HG03460 (cell line): Measurements from ENCODE around the gene STX19.
"Not testable (repeated sequence)": the region's sequence is repeated elsewhere in the genome, so short reads cannot be mapped to it uniquely, and the experiment has no call there.

Experiments used
- ATAC-seq: cut with Tn5 transposase; IDR thresholded peaks from one replicate; pipeline ENCODE4 v1.9.1; 2021; ENCODE audit not compliant: unreplicated experiment

The STX19 gene

DNA sequence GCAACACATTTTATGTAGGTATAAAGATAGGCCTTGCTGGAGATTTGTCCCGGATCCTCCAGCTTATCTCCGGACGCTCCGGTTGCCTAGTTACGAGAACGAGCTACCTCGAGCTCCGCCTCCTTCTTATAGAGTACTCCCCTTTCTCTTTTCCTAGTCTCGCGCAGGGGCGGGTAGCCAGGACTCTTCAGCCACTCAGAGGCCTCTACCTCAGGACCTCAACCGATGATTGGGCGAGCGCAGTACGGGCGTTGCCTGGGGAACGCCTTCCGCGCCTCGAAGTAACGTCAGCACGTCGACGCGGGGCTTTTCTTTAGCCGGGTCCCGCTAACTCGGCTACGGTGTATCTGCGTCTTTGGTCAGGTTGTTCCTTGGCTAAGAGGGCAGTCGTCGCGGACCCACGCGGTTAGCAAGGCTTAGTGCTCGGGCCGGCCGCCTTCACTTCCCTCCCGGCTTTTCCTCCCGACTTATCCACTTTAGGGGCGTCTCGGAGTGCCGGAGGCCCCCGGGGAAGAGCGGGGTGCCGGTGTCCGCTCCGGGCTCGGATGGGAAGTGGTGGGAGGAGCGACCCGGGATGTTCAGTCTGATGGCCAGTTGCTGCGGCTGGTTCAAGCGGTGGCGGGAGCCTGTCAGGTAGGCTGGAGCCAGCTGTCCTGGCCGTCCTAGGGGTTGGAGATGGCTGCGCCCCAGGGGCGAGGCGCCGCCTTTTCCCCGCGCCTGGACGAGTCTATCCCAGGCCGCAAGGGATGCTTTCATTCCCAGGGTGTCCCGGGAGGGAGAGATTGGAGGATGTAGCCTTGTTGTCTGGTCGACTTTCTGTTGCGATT is 48.3 kb downstream of the STX19 start, which contains the start of gene ARL13B:
TSS of gene ARL13B (plus strand) at position 306 of the 827 bp plus-strand sequence. CDS start at position 575, 269 bp downstream.
- ATAC-seq, result peak; percentile 100

- peak; percentile 85 for ATAC-seq
These were observed 55.0 kb downstream of the STX19 start, which contains the start of gene PROS1 for GRCh38 chr3:93973131-93974126. Gene PROS1 (minus strand): TSS chr3:93973896. CDS start chr3:93973749, 147 bp downstream.

- no peak for ATAC-seq
These were observed 58.4 kb downstream of the STX19 start for GRCh38 chr3:93969997-93970396.

GRCh38 chr3:93969443-93969842 is 59.0 kb downstream of the STX19 start:
- ATAC-seq, result no peak

GRCh38 chr3:93965106-93965505 is 63.3 kb downstream of the STX19 start:
- ATAC-seq, result not testable (repeated sequence)
